H9 (cell line): ENCODE results near the gene DACH1. TPM values are rescaled to one million over a fixed set of nuclear protein-coding genes. Genes with fewer than 3 reads are reported as not detected.

ENCODE experiments used
- DNase-seq: peaks from one replicate; pipeline ENCODE4 v3.0.0-alpha.2; 2017
- H2AFZ ChIP-seq: one replicate; pipeline ENCODE4 v1.6.1; 2013; ENCODE audit warnings: mild to moderate bottlenecking, low read length, control low read depth, moderate library complexity
- H2AK5ac ChIP-seq: 2 replicates; pipeline ENCODE4 v1.6.1; 2013; ENCODE audit warnings: low read length, control low read depth, mixed read lengths; ENCODE audit not compliant: insufficient read length
- H2BK120ac ChIP-seq: one replicate; pipeline ENCODE4 v1.6.1; 2013; ENCODE audit warnings: low read depth, mild to moderate bottlenecking, low read length, control low read depth, inconsistent platforms; ENCODE audit not compliant: poor library complexity, severe bottlenecking
- H2BK12ac ChIP-seq: 2 replicates; pipeline ENCODE4 v1.6.1; 2013; ENCODE audit warnings: low read length, control low read depth, mixed read lengths, low read depth; ENCODE audit not compliant: insufficient read length
- H2BK15ac ChIP-seq: 2 replicates; pipeline ENCODE4 v1.6.1; 2013; ENCODE audit warnings: low read depth, low read length, control low read depth
- H2BK20ac ChIP-seq: one replicate; pipeline ENCODE4 v1.6.1; 2013; ENCODE audit warnings: low read depth, mild to moderate bottlenecking, low read length, control low read depth, inconsistent platforms; ENCODE audit not compliant: poor library complexity, severe bottlenecking
- H2BK5ac ChIP-seq: 2 replicates; pipeline ENCODE4 v1.6.1; 2013; ENCODE audit warnings: low read length, control low read depth, mixed read lengths; ENCODE audit not compliant: insufficient read length
- H3K14ac ChIP-seq: 2 replicates; pipeline ENCODE4 v1.6.1; 2013; ENCODE audit warnings: low read length, control low read depth; ENCODE audit not compliant: insufficient read depth
- H3K18ac ChIP-seq: 2 replicates; pipeline ENCODE4 v1.6.1; 2013; ENCODE audit warnings: low read depth, mild to moderate bottlenecking, mixed read lengths, low read length, control low read depth; ENCODE audit not compliant: insufficient read length
- H3K23ac ChIP-seq: 2 replicates; pipeline ENCODE4 v1.6.1; 2013; ENCODE audit warnings: low read length, control low read depth, mixed read lengths, low read depth; ENCODE audit not compliant: insufficient read length
- H3K23me2 ChIP-seq: 2 replicates; pipeline ENCODE4 v1.6.1; 2013; ENCODE audit warnings: low read depth, mild to moderate bottlenecking, mixed read lengths, low read length, control low read depth; ENCODE audit not compliant: insufficient read length, poor library complexity, severe bottlenecking
- H3K27ac ChIP-seq: 2 replicates; pipeline ENCODE4 v1.5.1; 2013; ENCODE audit warnings: low read length, control low read depth, mixed read lengths, low read depth; ENCODE audit not compliant: insufficient read length
- H3K27me3 ChIP-seq: 2 replicates; pipeline ENCODE4 v1.6.1; 2013; ENCODE audit warnings: low read length, control low read depth, inconsistent platforms; ENCODE audit not compliant: insufficient read depth
- H3K4ac ChIP-seq: 2 replicates; pipeline ENCODE4 v1.6.1; 2013; ENCODE audit warnings: low read depth, mild to moderate bottlenecking, control low read depth, inconsistent platforms, low read length, moderate library complexity
- H3K4me1 ChIP-seq: 2 replicates; pipeline ENCODE4 v1.6.1; 2013; ENCODE audit warnings: low read length, control low read depth, inconsistent platforms; ENCODE audit not compliant: insufficient read depth
- H3K4me2 ChIP-seq: 2 replicates; pipeline ENCODE4 v1.6.1; 2013; ENCODE audit warnings: low read length, control low read depth, mixed read lengths; ENCODE audit not compliant: insufficient read length, insufficient read depth
- H3K56ac ChIP-seq: 2 replicates; pipeline ENCODE4 v1.6.1; 2013; ENCODE audit warnings: low read depth, mild to moderate bottlenecking, mixed read lengths, low read length, control low read depth; ENCODE audit not compliant: insufficient read length
- H3K79me1 ChIP-seq: 2 replicates; pipeline ENCODE4 v1.6.1; 2013; ENCODE audit warnings: low read depth, mild to moderate bottlenecking, moderate library complexity, low read length, control low read depth, inconsistent platforms; ENCODE audit not compliant: insufficient read depth, poor library complexity, severe bottlenecking
- H3K79me2 ChIP-seq: 2 replicates; pipeline ENCODE4 v1.6.1; 2013; ENCODE audit warnings: low read length, control low read depth, inconsistent platforms; ENCODE audit not compliant: insufficient read depth
- H3K9ac ChIP-seq: 2 replicates; pipeline ENCODE4 v1.6.1; 2013; ENCODE audit warnings: low read length, control low read depth, mixed read lengths; ENCODE audit not compliant: insufficient read length; ENCODE audit errors: extremely low read depth
- H3K9me3 ChIP-seq: one replicate; pipeline ENCODE4 v1.6.1; 2013; ENCODE audit warnings: low read depth, low read length, inconsistent platforms; ENCODE audit not compliant: control insufficient read depth
- H3T11ph ChIP-seq: one replicate; pipeline ENCODE4 v1.6.1; 2013; ENCODE audit warnings: mild to moderate bottlenecking, low read length, control low read depth, inconsistent platforms
- H4K20me1 ChIP-seq: one replicate; pipeline ENCODE4 v1.6.1; 2013; ENCODE audit not compliant: control insufficient read depth, insufficient read length, insufficient read depth
- H4K5ac ChIP-seq: 2 replicates; pipeline ENCODE4 v1.6.1; 2013; ENCODE audit warnings: low read depth, mild to moderate bottlenecking, mixed read lengths, low read length, control low read depth; ENCODE audit not compliant: insufficient read length
- H4K8ac ChIP-seq: replicated peaks from 2 replicates; pipeline ENCODE4 v1.6.1; 2013; ENCODE audit warnings: low read length, control low read depth, mixed read lengths, low read depth; ENCODE audit not compliant: insufficient read length
- H4K91ac ChIP-seq: 2 replicates; pipeline ENCODE4 v1.6.1; 2013; ENCODE audit warnings: low read depth, mild to moderate bottlenecking, moderate library complexity, mixed read lengths, low read length, control low read depth; ENCODE audit not compliant: insufficient read length
- H3K27ac Mint-ChIP-seq, 3 experiments: 2 replicates in 2 of 3; 3 replicates in 1 of 3; pipeline ENCODE4 v1.8.0; 2020 to 2021; ENCODE audit warnings: mixed read lengths in 3 of 3, mild to moderate bottlenecking in 1 of 3, moderate library complexity in 1 of 3
- H3K27me3 Mint-ChIP-seq: 2 replicates; pipeline ENCODE4 v1.8.0; 2021; ENCODE audit warnings: low read depth, mild to moderate bottlenecking, moderate library complexity, mixed read lengths
- H3K36me3 Mint-ChIP-seq, 3 experiments: 2 replicates in 2 of 3; 3 replicates in 1 of 3; pipeline ENCODE4 v1.8.0; 2020 to 2021; ENCODE audit warnings: low read depth in 3 of 3, mixed read lengths in 3 of 3; ENCODE audit not compliant: insufficient read depth in 1 of 3
- H3K4me1 Mint-ChIP-seq, 2 experiments: 2 replicates each; pipeline ENCODE4 v1.8.0; 2020; ENCODE audit warnings: mixed read lengths in 2 of 2
- H3K4me3 Mint-ChIP-seq, 2 experiments: 2 replicates in 1 of 2; 3 replicates in 1 of 2; pipeline ENCODE4 v1.8.0; 2020 to 2021; ENCODE audit warnings: mild to moderate bottlenecking in 2 of 2, mixed read lengths in 2 of 2, moderate library complexity in 1 of 2
- H3K9me3 Mint-ChIP-seq, 2 experiments: 2 replicates in 1 of 2; 3 replicates in 1 of 2; pipeline ENCODE4 v1.8.0; 2020; ENCODE audit warnings: mild to moderate bottlenecking in 2 of 2, mixed read lengths in 2 of 2, moderate library complexity in 1 of 2
- total RNA-seq: library from RNA; stranded (reverse); gene quantifications from 2 replicates; pipeline ENCODE4 v1.2.1, GENCODE V29; 2021
- TF ChIP-seq, protein P1 (sequence below): fragments of 200-600 bp; sonication (generic); conservative IDR thresholded peaks from 3 replicates; pipeline ENCODE4 v1.8.0; 2021; ENCODE audit warnings: antibody characterized with exemption, mild to moderate bottlenecking

The DACH1 gene
- total RNA-seq, 1 experiment from 2014 or later = not detected

DNA sequence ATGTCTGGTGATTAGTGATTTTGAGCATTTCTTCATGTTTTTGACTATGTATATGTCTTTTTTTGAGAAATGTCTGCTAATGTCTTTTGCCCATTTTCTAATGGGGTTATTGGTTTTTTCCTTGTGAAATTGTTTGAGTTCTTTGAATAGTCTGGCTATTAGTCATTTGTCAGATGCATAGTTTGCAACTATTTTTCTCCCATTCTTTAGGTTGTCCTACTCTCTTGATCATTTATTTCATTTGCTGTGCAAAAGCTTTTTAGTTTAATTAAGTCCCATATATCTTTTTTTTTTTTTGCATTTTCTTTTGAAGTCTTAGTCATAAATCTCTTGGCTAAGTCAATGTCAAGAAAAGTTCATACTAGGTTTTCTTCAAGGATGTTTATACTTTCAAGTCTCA lies 449.8 kb downstream of the DACH1 start:
- H2BK5ac ChIP-seq = no peak overlapping the region
- no peaks in the 10 kb centered on the region for H4K20me1 ChIP-seq
- H3K4me1 Mint-ChIP-seq = no peaks in the 10 kb centered on the region
- no peak overlapping the region for H2AK5ac ChIP-seq
- H3K23me2 ChIP-seq = no peaks in the 10 kb centered on the region
- H2BK120ac ChIP-seq = no peak overlapping the region
- no peak overlapping the region for H4K91ac ChIP-seq
- H3K4me1 ChIP-seq = no peaks in the 10 kb centered on the region
- H3K4me3 Mint-ChIP-seq = no peak overlapping the region
- H3K23ac ChIP-seq = no peak overlapping the region
- H4K5ac ChIP-seq = no peak overlapping the region
- DNase-seq = no peak
- no peak overlapping the region for H3K27ac Mint-ChIP-seq
- H3K9me3 ChIP-seq = no peaks in the 10 kb centered on the region
- no peaks in the 10 kb centered on the region; a peak in 1 of 5 replicates for H3K9me3 Mint-ChIP-seq
- H3K9ac ChIP-seq = no peak overlapping the region
- H3K79me1 ChIP-seq = no peaks in the 10 kb centered on the region
- H3K56ac ChIP-seq = no peak overlapping the region
- no peak overlapping the region for H3K27ac ChIP-seq
- TF ChIP-seq, protein P1, sequence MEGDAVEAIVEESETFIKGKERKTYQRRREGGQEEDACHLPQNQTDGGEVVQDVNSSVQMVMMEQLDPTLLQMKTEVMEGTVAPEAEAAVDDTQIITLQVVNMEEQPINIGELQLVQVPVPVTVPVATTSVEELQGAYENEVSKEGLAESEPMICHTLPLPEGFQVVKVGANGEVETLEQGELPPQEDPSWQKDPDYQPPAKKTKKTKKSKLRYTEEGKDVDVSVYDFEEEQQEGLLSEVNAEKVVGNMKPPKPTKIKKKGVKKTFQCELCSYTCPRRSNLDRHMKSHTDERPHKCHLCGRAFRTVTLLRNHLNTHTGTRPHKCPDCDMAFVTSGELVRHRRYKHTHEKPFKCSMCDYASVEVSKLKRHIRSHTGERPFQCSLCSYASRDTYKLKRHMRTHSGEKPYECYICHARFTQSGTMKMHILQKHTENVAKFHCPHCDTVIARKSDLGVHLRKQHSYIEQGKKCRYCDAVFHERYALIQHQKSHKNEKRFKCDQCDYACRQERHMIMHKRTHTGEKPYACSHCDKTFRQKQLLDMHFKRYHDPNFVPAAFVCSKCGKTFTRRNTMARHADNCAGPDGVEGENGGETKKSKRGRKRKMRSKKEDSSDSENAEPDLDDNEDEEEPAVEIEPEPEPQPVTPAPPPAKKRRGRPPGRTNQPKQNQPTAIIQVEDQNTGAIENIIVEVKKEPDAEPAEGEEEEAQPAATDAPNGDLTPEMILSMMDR = no peak
- no peak overlapping the region for H4K8ac ChIP-seq
- H3K36me3 Mint-ChIP-seq = no peaks in the 10 kb centered on the region
- no peak overlapping the region for H2BK15ac ChIP-seq
- H2BK20ac ChIP-seq = no peak overlapping the region
- H3T11ph ChIP-seq = no peak overlapping the region
- H3K79me2 ChIP-seq = no peaks in the 10 kb centered on the region
- H3K27me3 Mint-ChIP-seq = no peaks in the 10 kb centered on the region
- no peak overlapping the region for H3K4ac ChIP-seq
- no peak overlapping the region for H3K14ac ChIP-seq
- H3K27me3 ChIP-seq = no peaks in the 10 kb centered on the region
- H3K4me2 ChIP-seq = no peak overlapping the region
- no peak overlapping the region for H3K18ac ChIP-seq
- no peak overlapping the region for H2AFZ ChIP-seq
- no peak overlapping the region for H2BK12ac ChIP-seq
